ENCODE results near the gene DLG2. TPM values are rescaled to one million over a fixed set of nuclear protein-coding genes. Genes with fewer than 3 reads are reported as not detected.
A peak's percentile ranks its signal among the peaks of the same experiment; 100 is the strongest.

Gene DLG2
- total and polyA plus RNA-seq, 11 donors = 2.4 to 13.9 (median 7.1) TPM

GRCh38 chr11:85459304-85459703, 167.8 kb downstream of the DLG2 start:
- H3K4me1 ChIP-seq = no peaks in the 10 kb centered on the region
- no peak overlapping the region for H3K27ac ChIP-seq
- H3K4me3 ChIP-seq = no peak overlapping the region
- peaks cover 0 to 40% (median 4%) of the 10 kb centered on the region in 12 donors for H3K9me3 ChIP-seq
- ATAC-seq = no peak
- WGBS, 4 donors = 74 to 86% (median 83%) methylated on average over 4 of the region's 4 CpGs
- DNase-seq = peak in 1 of 5 donors; percentile 33
- TF ChIP-seq CTCF (IDR thresholded peaks at IDR 0.05) = no peak
- TF ChIP-seq POLR2A (IDR thresholded peaks at IDR 0.05) = no peak
- no peaks in the 10 kb centered on the region for H3K27me3 ChIP-seq
- no peaks in the 10 kb centered on the region for H3K36me3 ChIP-seq
- intact Hi-C loops (cut with DNase I) = no loop called here

- H3K4me1 ChIP-seq = no peaks in the 10 kb centered on the region
- intact Hi-C loops (cut with DNase I) = no loop called here
- no peaks in the 10 kb centered on the region for H3K36me3 ChIP-seq
- H3K27me3 ChIP-seq = no peaks in the 10 kb centered on the region
- no peak overlapping the region for H3K27ac ChIP-seq
- 50 to 85% (median 72%) methylated on average over 1 of the region's 1 CpG for WGBS, 4 donors
- H3K9me3 ChIP-seq = no peaks in the 10 kb centered on the region
- H3K4me3 ChIP-seq = no peak overlapping the region
- ATAC-seq (no peak), DNase-seq (no peak)
- TF ChIP-seq POLR2A (IDR thresholded peaks at IDR 0.05) (no peak), CTCF (IDR thresholded peaks at IDR 0.05) (no peak)
These were observed 182.7 kb downstream of the DLG2 start for GRCh38 chr11:85444479-85444878.

- ATAC-seq (no peak), DNase-seq (no peak)
- intact Hi-C loops (cut with DNase I) = no loop called here
- no peak overlapping the region for H3K4me3 ChIP-seq
- peaks cover 0 to 32% (median 10%) of the 10 kb centered on the region in 12 donors for H3K9me3 ChIP-seq
- H3K4me1 ChIP-seq = no peaks in the 10 kb centered on the region
- no peaks in the 10 kb centered on the region for H3K36me3 ChIP-seq
- H3K27ac ChIP-seq = no peak overlapping the region
- 89 to 93% (median 91%) methylated on average over 1 of the region's 1 CpG for WGBS, 4 donors
- TF ChIP-seq CTCF (IDR thresholded peaks at IDR 0.05) (no peak), POLR2A (IDR thresholded peaks at IDR 0.05) (no peak)
- no peaks in the 10 kb centered on the region for H3K27me3 ChIP-seq
These were observed 186.9 kb downstream of the DLG2 start for GRCh38 chr11:85440273-85440672.

GRCh38 chr11:85438328-85438727, 188.8 kb downstream of the DLG2 start:
- DNase-seq = no peak
- no peak overlapping the region for H3K4me3 ChIP-seq
- no peak overlapping the region for H3K27ac ChIP-seq
- peaks cover 0 to 52% (median 23%) of the 10 kb centered on the region in 12 donors for H3K9me3 ChIP-seq
- no peaks in the 10 kb centered on the region for H3K4me1 ChIP-seq
- no peaks in the 10 kb centered on the region for H3K27me3 ChIP-seq
- TF ChIP-seq POLR2A (IDR thresholded peaks at IDR 0.05) (no peak), CTCF (IDR thresholded peaks at IDR 0.05) (no peak)
- intact Hi-C loops (cut with DNase I) = no loop called here
- WGBS, 4 donors = 84 to 94% (median 92%) methylated on average over 1 of the region's 1 CpG
- no peaks in the 10 kb centered on the region for H3K36me3 ChIP-seq
- ATAC-seq = no peak
